Endometrium (tissue), 2 donors: ENCODE data around the gene TRPM2.

ENCODE experiments used
- FAIRE-seq: peaks from 2 replicates; lab custom pipeline; 2012; peaks lifted over from hg19 to GRCh38; lab: Jason Lieb, UNC
- donor health status: control.
- donor health status: control.

TRPM2 gene

GRCh38 chr21:44431300-44431699 lies 77.9 kb downstream of the TRPM2 start:
- no peak for FAIRE-seq

DNA sequence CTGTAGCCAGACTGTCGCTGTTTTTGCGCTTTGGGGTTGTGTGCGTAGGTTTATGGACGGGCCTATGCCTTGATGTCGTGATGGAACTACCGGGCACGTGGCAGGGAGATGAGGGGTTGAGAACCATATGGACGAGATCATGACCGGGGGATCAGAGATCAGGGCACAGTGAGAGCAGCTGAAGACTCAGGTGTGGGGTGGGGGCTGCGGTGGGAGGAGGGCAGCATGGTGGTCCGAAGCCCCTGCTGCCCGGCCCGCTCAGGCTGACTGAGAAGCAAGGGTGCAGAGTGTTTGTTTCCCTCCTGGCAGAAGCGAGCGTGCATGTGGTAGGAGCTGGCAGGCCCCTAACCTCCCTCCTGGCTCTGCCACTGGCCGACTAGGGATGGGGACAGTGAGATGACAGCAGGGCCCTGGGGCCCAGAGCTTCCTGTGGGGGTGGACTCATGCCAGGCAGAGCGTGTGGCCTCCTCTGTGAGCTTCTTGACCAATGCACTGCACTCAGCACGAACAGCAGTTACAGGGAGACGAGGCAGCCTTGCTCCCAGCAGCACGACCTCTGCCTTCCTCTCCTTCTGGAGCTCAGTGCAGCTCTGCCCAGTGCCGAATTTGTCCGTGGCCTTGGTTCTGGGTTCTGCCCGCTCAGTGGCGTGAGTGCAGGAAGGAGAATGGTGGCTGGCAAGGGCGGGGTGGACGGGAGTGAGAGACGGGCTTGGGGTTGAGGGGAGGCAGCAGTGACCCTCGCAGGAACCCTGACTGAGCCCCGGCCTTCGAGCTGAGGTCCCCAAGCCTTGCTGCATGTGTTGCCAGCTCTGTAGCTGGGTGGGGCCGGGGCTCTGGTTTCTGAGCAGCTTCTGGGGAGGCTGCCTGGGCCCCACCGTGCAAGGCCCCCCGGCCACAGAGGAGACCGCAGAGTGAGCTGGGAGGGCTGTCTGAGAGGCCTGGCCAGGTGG lies 79.7 kb downstream of the TRPM2 start:
- no peak for FAIRE-seq

GRCh38 chr21:44433791-44434567 lies 80.6 kb downstream of the TRPM2 start:
- FAIRE-seq: no peak

DNA sequence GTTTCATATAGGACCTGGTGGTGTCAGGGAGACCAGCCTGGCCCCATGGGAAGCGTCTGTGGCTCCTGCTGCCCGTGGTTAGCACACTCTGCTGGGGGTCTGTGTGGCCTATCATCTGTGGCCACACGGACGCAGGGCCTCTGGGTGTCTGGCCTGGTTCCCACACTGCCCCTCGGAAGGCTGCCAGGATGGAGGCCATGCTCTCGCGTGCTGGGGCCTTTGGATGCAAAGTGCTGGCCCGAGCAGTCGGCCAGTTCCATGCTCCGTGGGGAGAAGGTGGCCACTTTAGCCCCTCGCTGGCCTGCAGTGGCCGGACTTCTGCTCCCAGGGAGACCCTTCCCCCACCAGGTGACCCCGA lies 81.1 kb downstream of the TRPM2 start:
- FAIRE-seq: no peak

- FAIRE-seq: no peak
These were observed 81.7 kb downstream of the TRPM2 start for GRCh38 chr21:44434936-44435635.

DNA sequence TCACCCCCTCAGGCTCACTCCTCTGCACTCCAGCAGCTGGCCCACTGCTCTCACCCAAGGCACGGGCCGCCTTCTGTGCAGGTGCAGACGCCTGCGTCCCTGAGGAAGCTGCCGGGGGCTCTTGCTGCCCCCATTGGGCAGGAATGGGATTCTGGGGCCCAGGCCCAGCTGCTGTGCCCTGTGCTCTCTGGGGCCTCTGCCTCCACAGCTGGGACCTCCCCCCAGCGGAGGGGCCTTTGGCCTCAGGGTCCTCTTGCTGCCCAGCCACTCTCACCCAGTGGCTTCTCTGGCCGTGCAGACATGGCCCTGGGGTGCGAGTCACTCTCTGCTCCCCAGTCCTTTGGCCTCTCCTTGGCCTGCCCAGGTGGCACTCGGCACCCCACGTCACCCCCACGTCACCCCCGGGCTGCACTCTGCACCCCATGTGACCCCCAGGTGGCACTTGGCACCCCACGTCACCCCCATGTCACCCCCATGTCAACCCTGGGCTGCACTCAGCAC lies 82.7 kb downstream of the TRPM2 start:
- no peak for FAIRE-seq

- FAIRE-seq: no peak
These were observed 83.5 kb downstream of the TRPM2 start for GRCh38 chr21:44436958-44437357.

GRCh38 chr21:44437371-44437695 lies 83.9 kb downstream of the TRPM2 start:
- FAIRE-seq: no peak

- no peak for FAIRE-seq
These were observed 84.4 kb downstream of the TRPM2 start for GRCh38 chr21:44437696-44438431.

- FAIRE-seq: no peak
These were observed 85.2 kb downstream of the TRPM2 start for GRCh38 chr21:44438531-44439210.

- no peak for FAIRE-seq
These were observed 85.8 kb downstream of the TRPM2 start for GRCh38 chr21:44439211-44439600.

DNA sequence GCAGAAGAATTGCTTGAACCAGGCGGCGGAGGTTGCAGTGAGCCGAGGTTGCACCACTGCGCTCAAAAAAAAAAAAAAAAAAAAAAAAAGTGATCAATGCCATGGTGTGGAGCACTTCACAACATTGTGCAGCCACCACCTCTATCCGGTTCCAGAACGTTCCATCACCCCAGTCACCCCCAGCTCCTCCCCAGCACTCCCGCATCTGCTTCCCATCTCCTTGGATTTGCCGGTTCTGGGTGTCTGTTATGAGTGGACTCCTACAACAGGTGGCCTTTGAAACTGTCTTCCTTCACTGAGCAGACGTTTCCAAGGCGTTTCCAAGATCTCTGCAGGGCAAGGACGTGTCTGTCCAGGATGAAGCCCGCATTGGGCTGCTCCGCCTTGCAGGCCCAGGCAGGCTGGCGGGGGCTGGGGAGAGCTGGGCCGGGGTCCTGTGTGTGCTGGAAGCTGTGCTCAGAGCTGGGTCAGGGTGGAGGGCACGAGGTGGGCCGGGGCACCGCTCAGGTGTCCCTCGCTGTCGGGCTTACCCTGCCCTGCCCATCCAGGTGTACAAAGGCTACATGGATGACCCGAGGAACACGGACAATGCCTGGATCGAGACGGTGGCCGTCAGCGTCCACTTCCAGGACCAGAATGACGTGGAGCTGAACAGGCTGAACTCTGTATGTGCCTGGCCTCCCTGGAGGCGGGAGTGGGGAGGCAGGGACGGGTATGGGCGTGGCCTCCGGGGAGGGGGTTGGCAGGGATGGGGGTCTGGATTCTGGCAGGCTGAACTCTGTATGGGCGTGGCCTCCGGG lies 87.0 kb downstream of the TRPM2 start:
- FAIRE-seq: no peak

DNA sequence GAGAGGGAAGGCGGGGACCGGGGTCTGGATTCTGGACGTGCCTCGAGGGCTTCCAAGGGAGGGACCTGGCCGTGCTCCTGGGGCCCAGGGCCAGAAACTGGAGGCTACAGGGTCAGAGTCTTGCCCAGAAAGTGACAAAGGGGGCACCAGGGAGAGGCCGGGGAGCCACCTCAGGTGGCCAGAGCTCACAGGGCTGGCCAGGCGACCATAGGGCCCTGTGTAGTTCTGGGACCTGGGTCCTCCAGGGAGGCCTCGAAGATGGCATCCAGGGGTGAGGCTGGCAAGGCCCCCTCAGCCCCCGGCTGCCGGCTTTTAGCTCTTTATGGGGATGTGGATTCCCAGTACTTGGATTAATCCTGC lies 87.6 kb downstream of the TRPM2 start:
- no peak for FAIRE-seq

GRCh38 chr21:44441581-44442265 lies 88.3 kb downstream of the TRPM2 start:
- no peak for FAIRE-seq

- FAIRE-seq: no peak
These were observed 89.1 kb downstream of the TRPM2 start for GRCh38 chr21:44442266-44443125.

DNA sequence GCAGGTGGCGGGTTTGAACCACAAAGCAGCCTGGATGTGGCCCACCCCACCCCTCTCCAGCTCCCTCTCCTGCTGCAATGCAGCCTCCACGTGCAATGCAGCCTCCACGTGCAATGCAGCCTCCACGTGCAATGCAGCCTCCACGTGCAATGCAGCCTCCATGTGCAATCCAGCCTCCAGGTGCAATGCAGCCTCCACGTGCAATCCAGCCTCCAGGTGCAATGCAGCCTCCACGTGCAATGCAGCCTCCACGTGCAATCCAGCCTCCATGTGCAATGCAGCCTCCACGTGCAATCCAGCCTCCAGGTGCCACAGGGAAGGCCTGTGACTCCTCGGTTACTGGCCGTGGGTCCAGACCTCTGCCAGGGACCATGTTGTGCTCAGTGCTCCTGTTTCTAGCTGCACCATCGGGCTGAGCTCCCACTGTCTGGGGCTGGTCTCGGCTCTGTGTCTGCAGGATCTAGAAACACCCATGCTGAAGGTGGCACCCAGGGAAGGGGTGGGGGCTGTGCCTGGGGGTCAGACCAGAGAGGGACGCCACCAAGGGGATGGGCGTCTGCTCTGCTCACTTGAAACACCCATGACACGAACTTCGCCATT lies 90.0 kb downstream of the TRPM2 start:
- no peak for FAIRE-seq

DNA sequence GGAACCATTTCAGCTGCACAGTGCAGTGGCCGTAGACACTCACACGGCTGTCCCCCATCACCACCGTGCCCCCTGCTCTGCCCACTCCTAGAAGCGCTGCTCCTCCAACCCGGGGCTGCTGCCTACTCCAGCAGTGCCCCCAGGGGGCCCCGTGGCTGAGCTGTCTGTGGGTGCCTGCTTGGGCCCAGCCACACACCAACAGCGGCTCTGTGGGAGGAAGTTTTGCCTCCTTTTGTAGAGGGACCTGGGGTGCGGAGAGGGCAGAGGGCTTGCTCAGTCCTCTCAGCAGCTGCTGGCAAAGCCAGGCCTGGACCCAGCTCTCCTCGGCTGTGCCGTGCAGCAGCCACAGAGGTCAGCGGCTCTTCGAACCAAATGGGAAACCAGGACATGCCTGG lies 90.5 kb downstream of the TRPM2 start:
- FAIRE-seq: no peak

- no peak for FAIRE-seq
These were observed 91.0 kb downstream of the TRPM2 start for GRCh38 chr21:44444286-44444931.
